HEK293 (cell line): Measurements from ENCODE around the gene PPP3CA.

Experiments
- CTCF ChIA-PET: fragments of 350-600 bp; formaldehyde crosslinking; extraction: SDS; loops from one replicate; lab custom pipeline; 2021; ENCODE audit warnings: antibody characterized with exemption; lab: Yijun Ruan, JAX
- POLR2A ChIA-PET: fragments of 300-600 bp; formaldehyde crosslinking; extraction: SDS; loops from one replicate; lab custom pipeline; 2020; ENCODE audit warnings: antibody characterized with exemption, inconsistent platforms; lab: Yijun Ruan, JAX
- H3K27ac ChIP-seq: fragments of 200-500 bp; sonication (Bioruptor generic); 2 replicates; pipeline ENCODE4 v1.5.1; 2014; ENCODE audit warnings: low read depth, low read length, control low read depth, inconsistent platforms; ENCODE audit errors: extremely low read depth
- H3K36me3 ChIP-seq, 2 experiments: fragments of 200-500 bp in 1 of 2; sonication (Bioruptor generic) in 1 of 2; 1 replicate in 1 of 2; 2 replicates in 1 of 2; pipeline ENCODE4 v1.5.1; 2014 to 2017; ENCODE audit warnings: inconsistent platforms in 2 of 2, low read length in 2 of 2; ENCODE audit not compliant: control insufficient read depth in 2 of 2, insufficient read depth in 1 of 2
- H3K4me1 ChIP-seq: fragments of 200-500 bp; sonication (Bioruptor generic); 2 replicates; pipeline ENCODE4 v1.5.1; 2014; ENCODE audit warnings: mild to moderate bottlenecking, low read length, inconsistent platforms; ENCODE audit not compliant: control insufficient read depth, insufficient read depth
- H3K4me3 ChIP-seq: 2 replicates; pipeline ENCODE4 v1.5.1; 2011; ENCODE audit warnings: low read depth, mild to moderate bottlenecking, control low read depth, low read length, moderate library complexity
- H3K9me3 ChIP-seq: fragments of 200-500 bp; sonication (Bioruptor generic); 2 replicates; pipeline ENCODE4 v1.5.1; 2014; ENCODE audit warnings: low read depth, low read length, inconsistent platforms; ENCODE audit not compliant: control insufficient read depth, insufficient read depth
- KLF1 ChIP-seq: fragments of 450-650 bp; formaldehyde crosslinking; IDR thresholded peaks from 2 replicates; pipeline ENCODE4 v1.5.1; 2016; ENCODE audit warnings: missing biosample characterization, missing genetic modification characterization
- KLF8 ChIP-seq: fragments of 450-650 bp; formaldehyde crosslinking; IDR thresholded peaks from 2 replicates; pipeline ENCODE4 v1.5.1; 2016; ENCODE audit warnings: missing biosample characterization, missing genetic modification characterization
- PRDM6 ChIP-seq: fragments of 450-650 bp; formaldehyde crosslinking; IDR thresholded peaks from 2 replicates; pipeline ENCODE4 v1.5.1; 2017; ENCODE audit warnings: missing biosample characterization, missing genetic modification characterization
- SCRT2 ChIP-seq: fragments of 450-650 bp; formaldehyde crosslinking; IDR thresholded peaks from 2 replicates; pipeline ENCODE4 v1.5.1; 2016; ENCODE audit warnings: missing biosample characterization, missing genetic modification characterization
- SP2 ChIP-seq: fragments of 450-650 bp; formaldehyde crosslinking; IDR thresholded peaks from 2 replicates; pipeline ENCODE4 v1.5.1; 2016; ENCODE audit warnings: missing biosample characterization, missing genetic modification characterization
- ZBTB1 ChIP-seq: fragments of 450-650 bp; formaldehyde crosslinking; IDR thresholded peaks from 2 replicates; pipeline ENCODE4 v1.5.1; 2016; ENCODE audit warnings: missing biosample characterization, missing genetic modification characterization
- ZBTB20 ChIP-seq: fragments of 450-650 bp; formaldehyde crosslinking; IDR thresholded peaks from 2 replicates; pipeline ENCODE4 v1.5.1; 2016; ENCODE audit warnings: missing biosample characterization, missing genetic modification characterization
- ZBTB44 ChIP-seq: fragments of 450-650 bp; IDR thresholded peaks from 2 replicates; pipeline ENCODE4 v1.5.1; 2018; ENCODE audit warnings: missing biosample characterization, mild to moderate bottlenecking, missing genetic modification characterization
- ZBTB48 ChIP-seq: fragments of 450-650 bp; formaldehyde crosslinking; IDR thresholded peaks from 2 replicates; pipeline ENCODE4 v1.5.1; 2016; ENCODE audit warnings: missing biosample characterization, missing genetic modification characterization
- ZNF175 ChIP-seq: fragments of 450-650 bp; formaldehyde crosslinking; IDR thresholded peaks from 2 replicates; pipeline ENCODE4 v1.5.1; 2016; ENCODE audit warnings: missing biosample characterization, missing genetic modification characterization
- ZNF19 ChIP-seq: fragments of 450-650 bp; formaldehyde crosslinking; IDR thresholded peaks from 2 replicates; pipeline ENCODE4; 2016; ENCODE audit warnings: missing biosample characterization, missing genetic modification characterization, low read depth
- ZNF202 ChIP-seq: fragments of 450-650 bp; formaldehyde crosslinking; IDR thresholded peaks from 2 replicates; pipeline ENCODE4 v1.5.1; 2016; ENCODE audit warnings: missing biosample characterization, missing genetic modification characterization, borderline replicate concordance
- ZNF214 ChIP-seq: fragments of 450-650 bp; formaldehyde crosslinking; IDR thresholded peaks from 2 replicates; pipeline ENCODE4 v1.5.1; 2017; ENCODE audit warnings: missing biosample characterization, mild to moderate bottlenecking, missing genetic modification characterization, borderline replicate concordance
- ZNF223 ChIP-seq: fragments of 450-650 bp; formaldehyde crosslinking; IDR thresholded peaks from 2 replicates; pipeline ENCODE4 v1.5.1; 2016; ENCODE audit warnings: missing biosample characterization, missing genetic modification characterization
- ZNF362 ChIP-seq: fragments of 450-650 bp; formaldehyde crosslinking; IDR thresholded peaks from 2 replicates; pipeline ENCODE4 v1.5.1; 2016; ENCODE audit warnings: missing biosample characterization, missing genetic modification characterization
- ZNF654 ChIP-seq: fragments of 450-650 bp; formaldehyde crosslinking; IDR thresholded peaks from 2 replicates; pipeline ENCODE4 v1.5.1; 2016; ENCODE audit warnings: low read depth, missing biosample characterization, missing genetic modification characterization
- ZNF791 ChIP-seq: fragments of 450-650 bp; formaldehyde crosslinking; IDR thresholded peaks from 2 replicates; pipeline ENCODE4 v1.5.1; 2016; ENCODE audit warnings: missing biosample characterization, missing genetic modification characterization
- TF ChIP-seq, protein P1 (sequence below): fragments of 450-650 bp; formaldehyde crosslinking; IDR thresholded peaks from 2 replicates; pipeline ENCODE4 v1.5.1; 2016; ENCODE audit warnings: missing biosample characterization, missing genetic modification characterization
- TF ChIP-seq, protein P2 (sequence below): fragments of 450-650 bp; formaldehyde crosslinking; IDR thresholded peaks from 2 replicates; pipeline ENCODE4 v1.5.1; 2016; ENCODE audit warnings: missing biosample characterization, missing genetic modification characterization

Gene PPP3CA

GRCh38 chr4:101122019-101122418, 225.3 kb downstream of the PPP3CA start (continued):
- no peak for TF ChIP-seq ZNF362 (tag by site-specific recombination)
- TF ChIP-seq, all 188 proteins: peak for 0

- CTCF ChIA-PET = no interaction called here
- POLR2A ChIA-PET = no interaction called here
Measured at GRCh38 chr4:101119141-101119540, 228.2 kb downstream of the PPP3CA start.

GRCh38 chr4:101118617-101119016, 228.7 kb downstream of the PPP3CA start:
- POLR2A ChIA-PET = no interaction called here
- TF ChIP-seq ZNF223 (tag by site-specific recombination) (no peak), SCRT2 (tag by site-specific recombination) (no peak), KLF1 (tag by site-specific recombination) (no peak), ZBTB1 (tag by site-specific recombination) (no peak), ZNF202 (tag by site-specific recombination) (no peak), ZBTB48 (tag by site-specific recombination) (no peak)
- TF ChIP-seq, protein P1, sequence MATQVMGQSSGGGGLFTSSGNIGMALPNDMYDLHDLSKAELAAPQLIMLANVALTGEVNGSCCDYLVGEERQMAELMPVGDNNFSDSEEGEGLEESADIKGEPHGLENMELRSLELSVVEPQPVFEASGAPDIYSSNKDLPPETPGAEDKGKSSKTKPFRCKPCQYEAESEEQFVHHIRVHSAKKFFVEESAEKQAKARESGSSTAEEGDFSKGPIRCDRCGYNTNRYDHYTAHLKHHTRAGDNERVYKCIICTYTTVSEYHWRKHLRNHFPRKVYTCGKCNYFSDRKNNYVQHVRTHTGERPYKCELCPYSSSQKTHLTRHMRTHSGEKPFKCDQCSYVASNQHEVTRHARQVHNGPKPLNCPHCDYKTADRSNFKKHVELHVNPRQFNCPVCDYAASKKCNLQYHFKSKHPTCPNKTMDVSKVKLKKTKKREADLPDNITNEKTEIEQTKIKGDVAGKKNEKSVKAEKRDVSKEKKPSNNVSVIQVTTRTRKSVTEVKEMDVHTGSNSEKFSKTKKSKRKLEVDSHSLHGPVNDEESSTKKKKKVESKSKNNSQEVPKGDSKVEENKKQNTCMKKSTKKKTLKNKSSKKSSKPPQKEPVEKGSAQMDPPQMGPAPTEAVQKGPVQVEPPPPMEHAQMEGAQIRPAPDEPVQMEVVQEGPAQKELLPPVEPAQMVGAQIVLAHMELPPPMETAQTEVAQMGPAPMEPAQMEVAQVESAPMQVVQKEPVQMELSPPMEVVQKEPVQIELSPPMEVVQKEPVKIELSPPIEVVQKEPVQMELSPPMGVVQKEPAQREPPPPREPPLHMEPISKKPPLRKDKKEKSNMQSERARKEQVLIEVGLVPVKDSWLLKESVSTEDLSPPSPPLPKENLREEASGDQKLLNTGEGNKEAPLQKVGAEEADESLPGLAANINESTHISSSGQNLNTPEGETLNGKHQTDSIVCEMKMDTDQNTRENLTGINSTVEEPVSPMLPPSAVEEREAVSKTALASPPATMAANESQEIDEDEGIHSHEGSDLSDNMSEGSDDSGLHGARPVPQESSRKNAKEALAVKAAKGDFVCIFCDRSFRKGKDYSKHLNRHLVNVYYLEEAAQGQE (tag by site-specific recombination) = no peak
- TF ChIP-seq, all 188 proteins: peak for 0
- CTCF ChIA-PET = no interaction called here
- H3K27ac ChIP-seq = no peak overlapping the region
- no peaks in the 10 kb centered on the region for H3K36me3 ChIP-seq
- H3K4me1 ChIP-seq = no peaks in the 10 kb centered on the region
- H3K4me3 ChIP-seq = no peak overlapping the region
- no peaks in the 10 kb centered on the region for H3K9me3 ChIP-seq

More at GRCh38 chr4:101119141-101119540, 228.2 kb downstream of the PPP3CA start:
- Histone ChIP-seq H3K4me1 (no peaks in the 10 kb centered on the region), H3K9me3 (no peaks in the 10 kb centered on the region)
- TF ChIP-seq ZNF791 (tag by site-specific recombination) (no peak), ZNF175 (tag by site-specific recombination) (no peak), ZBTB20 (tag by site-specific recombination) (no peak), KLF8 (tag by site-specific recombination) (no peak), ZNF19 (tag by site-specific recombination) (no peak), SP2 (tag by site-specific recombination) (no peak), ZNF654 (no peak), ZNF214 (tag by site-specific recombination) (no peak), ZBTB44 (no peak), PRDM6 (no peak)
- TF ChIP-seq, protein P2, sequence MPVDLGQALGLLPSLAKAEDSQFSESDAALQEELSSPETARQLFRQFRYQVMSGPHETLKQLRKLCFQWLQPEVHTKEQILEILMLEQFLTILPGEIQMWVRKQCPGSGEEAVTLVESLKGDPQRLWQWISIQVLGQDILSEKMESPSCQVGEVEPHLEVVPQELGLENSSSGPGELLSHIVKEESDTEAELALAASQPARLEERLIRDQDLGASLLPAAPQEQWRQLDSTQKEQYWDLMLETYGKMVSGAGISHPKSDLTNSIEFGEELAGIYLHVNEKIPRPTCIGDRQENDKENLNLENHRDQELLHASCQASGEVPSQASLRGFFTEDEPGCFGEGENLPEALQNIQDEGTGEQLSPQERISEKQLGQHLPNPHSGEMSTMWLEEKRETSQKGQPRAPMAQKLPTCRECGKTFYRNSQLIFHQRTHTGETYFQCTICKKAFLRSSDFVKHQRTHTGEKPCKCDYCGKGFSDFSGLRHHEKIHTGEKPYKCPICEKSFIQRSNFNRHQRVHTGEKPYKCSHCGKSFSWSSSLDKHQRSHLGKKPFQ (tag by site-specific recombination) = no peak
- TF ChIP-seq, all 188 proteins: peak for 0
- no peaks in the 10 kb centered on the region for H3K36me3 ChIP-seq
- H3K27ac ChIP-seq = no peak overlapping the region
- no peak overlapping the region for H3K4me3 ChIP-seq
